ENCODE data around the gene FIGNL1.

Gene FIGNL1

GRCh38 chr7:50426280-50427045 lies 23.7 kb downstream of the FIGNL1 start:
- DNase-seq = no peak

- no peak for DNase-seq
Measured at GRCh38 chr7:50425318-50425717, 24.8 kb downstream of the FIGNL1 start.

- no peak for DNase-seq
Measured at GRCh38 chr7:50423860-50424259, 26.3 kb downstream of the FIGNL1 start.

GRCh38 chr7:50422858-50423257 lies 27.3 kb downstream of the FIGNL1 start:
- DNase-seq = no peak

- no peak for DNase-seq
Measured at GRCh38 chr7:50421043-50421442, 29.1 kb downstream of the FIGNL1 start.

GRCh38 chr7:50418526-50419290 lies 31.4 kb downstream of the FIGNL1 start:
- no peak for DNase-seq

GRCh38 chr7:50418086-50418515 lies 32.0 kb downstream of the FIGNL1 start:
- DNase-seq = peak; percentile 31 to 80 (median 50)

- DNase-seq = no peak
Measured at GRCh38 chr7:50416527-50417182, 33.5 kb downstream of the FIGNL1 start.

GRCh38 chr7:50415844-50416364 lies 34.2 kb downstream of the FIGNL1 start:
- DNase-seq = no peak

- no peak for DNase-seq
Measured at GRCh38 chr7:50413561-50413960, 36.6 kb downstream of the FIGNL1 start.

GRCh38 chr7:50412973-50413372 lies 37.2 kb downstream of the FIGNL1 start:
- no peak for DNase-seq

- DNase-seq = no peak
Measured at GRCh38 chr7:50411332-50411731, 38.8 kb downstream of the FIGNL1 start.

GRCh38 chr7:50409856-50410745 lies 40.0 kb downstream of the FIGNL1 start:
- DNase-seq = no peak

GRCh38 chr7:50406935-50407334 lies 43.2 kb downstream of the FIGNL1 start:
- DNase-seq = no peak

GRCh38 chr7:50405221-50405620 lies 44.9 kb downstream of the FIGNL1 start:
- DNase-seq = no peak

GRCh38 chr7:50404392-50404791 lies 45.8 kb downstream of the FIGNL1 start:
- no peak for DNase-seq

- no peak for DNase-seq
Measured at GRCh38 chr7:50400114-50400513, 50.0 kb downstream of the FIGNL1 start.

- no peak for DNase-seq
Measured at GRCh38 chr7:50399635-50400034, 50.5 kb downstream of the FIGNL1 start.

- DNase-seq = no peak
Measured at GRCh38 chr7:50399206-50399605, 50.9 kb downstream of the FIGNL1 start.

- no peak for DNase-seq
Measured at GRCh38 chr7:50397971-50398324, 52.2 kb downstream of the FIGNL1 start.

- DNase-seq = peak in 2 of 5 donors; percentile 30 to 68
Measured at GRCh38 chr7:50397320-50397970, 52.7 kb downstream of the FIGNL1 start.

- DNase-seq = peak in 1 of 5 donors; percentile 39
Measured at GRCh38 chr7:50396856-50397255, 53.3 kb downstream of the FIGNL1 start.

Measured in T-helper 1 cell (primary cell).